ENCODE measurements around the gene PLA2G2A. TPM values are rescaled to one million over a fixed set of nuclear protein-coding genes. Genes with fewer than 3 reads are reported as not detected.
"Not testable (repeated sequence)": the region's sequence is repeated elsewhere in the genome, so short reads cannot be mapped to it uniquely, and the experiment has no call there.

PLA2G2A gene, protein sequence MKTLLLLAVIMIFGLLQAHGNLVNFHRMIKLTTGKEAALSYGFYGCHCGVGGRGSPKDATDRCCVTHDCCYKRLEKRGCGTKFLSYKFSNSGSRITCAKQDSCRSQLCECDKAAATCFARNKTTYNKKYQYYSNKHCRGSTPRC
- 0.48 TPM for total RNA-seq
- polyA plus RNA-seq: 1,346 TPM

DNA sequence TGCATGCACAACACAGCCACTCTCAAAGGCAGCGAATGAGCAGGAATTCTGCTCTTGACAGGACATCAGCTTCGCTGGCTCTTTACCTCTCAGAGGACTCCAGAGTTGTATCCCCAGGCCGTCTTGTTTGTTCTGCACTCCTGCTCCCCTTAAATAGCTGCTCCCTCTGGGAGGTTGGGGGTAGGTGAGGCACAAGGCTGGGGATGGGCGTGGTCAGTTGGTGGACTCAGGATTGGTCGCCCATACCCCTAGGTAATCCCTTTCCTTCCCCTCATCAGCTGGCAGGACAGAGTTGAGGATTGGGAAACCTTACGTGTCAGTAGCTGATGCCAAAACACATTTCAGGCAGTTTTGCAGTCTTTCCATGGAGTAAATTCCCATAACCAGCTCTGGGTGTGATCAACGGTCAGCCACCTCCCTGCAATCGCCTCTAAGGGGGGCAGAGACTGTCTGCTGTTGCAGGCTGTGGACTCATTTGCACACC, at the start of gene PLA2G2A:
Gene PLA2G2A, minus strand, starts transcription at position 125 of the 484 bp plus-strand sequence. CDS start 845 bp downstream, outside the sequence.
- no peak for DNase-seq (ENCODE audit: extremely low spot score)
- Histone ChIP-seq H3K36me3 (ENCODE audit: insufficient read depth) (no peaks in the 10 kb centered on the region), H3K4me1 (ENCODE audit: insufficient read depth) (no peaks in the 10 kb centered on the region), H3K27ac (ENCODE audit: low read depth) (no peak within 1 kb of the TSS), H3K4me3 (ENCODE audit: low read depth, low read length) (no peak within 1 kb of the TSS)
- WGBS: 51% methylated on average over 8 of the region's 8 CpGs

DNA sequence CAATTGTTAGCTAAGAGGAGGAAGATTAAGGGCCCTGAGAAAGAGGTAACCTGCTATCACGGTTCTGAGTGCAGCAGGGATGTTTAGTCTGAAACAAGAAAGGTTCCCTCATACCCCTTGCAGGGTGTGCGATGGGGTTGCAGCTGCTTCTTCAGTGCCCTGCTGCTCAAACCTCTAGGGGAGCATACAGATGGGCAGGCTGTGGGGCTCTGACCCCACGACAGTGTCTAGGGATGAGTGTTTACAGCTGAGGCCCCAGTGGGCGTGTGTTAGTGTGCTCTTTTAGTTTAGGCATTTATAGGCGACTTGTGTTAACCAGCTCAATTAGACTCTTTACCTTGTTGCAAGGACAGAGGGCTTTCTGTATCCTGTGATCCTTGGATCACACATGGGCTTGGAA, 49.3 kb upstream of the PLA2G2A start:
- 73% methylated on average over 5 of the region's 5 CpGs for WGBS
- Histone ChIP-seq H3K4me3 (ENCODE audit: low read depth, low read length) (no peak overlapping the region), H3K27ac (ENCODE audit: low read depth) (no peak overlapping the region), H3K4me1 (ENCODE audit: insufficient read depth) (no peaks in the 10 kb centered on the region), H3K36me3 (ENCODE audit: insufficient read depth) (no peaks in the 10 kb centered on the region)
- DNase-seq (ENCODE audit: extremely low spot score): no peak

DNA sequence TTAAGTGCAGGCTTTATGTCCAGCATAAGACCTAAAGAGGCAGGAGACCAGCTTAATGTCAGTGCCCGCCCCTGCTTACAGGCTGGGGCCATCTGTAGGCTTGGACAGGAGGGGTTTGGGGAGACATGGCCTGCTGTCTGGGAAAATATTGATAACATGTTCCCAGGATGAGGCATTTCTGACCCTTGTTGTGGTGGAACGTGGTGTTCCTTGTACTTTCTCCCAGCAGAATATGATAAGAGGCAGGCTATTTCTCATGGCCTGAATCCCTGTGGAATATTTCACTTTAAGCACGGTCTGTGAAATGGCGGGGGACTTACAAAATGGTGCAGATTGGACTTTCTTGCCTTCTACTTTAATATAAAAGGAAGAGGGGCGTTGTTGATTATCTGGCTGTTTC, 48.7 kb upstream of the PLA2G2A start:
- DNase-seq (ENCODE audit: extremely low spot score): no peak
- H3K36me3 ChIP-seq (ENCODE audit: insufficient read depth): no peaks in the 10 kb centered on the region
- 86% methylated on average over 5 of the region's 5 CpGs for WGBS
- no peaks in the 10 kb centered on the region for H3K4me1 ChIP-seq (ENCODE audit: insufficient read depth)
- H3K4me3 ChIP-seq (ENCODE audit: low read depth, low read length): no peak overlapping the region
- no peak overlapping the region for H3K27ac ChIP-seq (ENCODE audit: low read depth)

DNA sequence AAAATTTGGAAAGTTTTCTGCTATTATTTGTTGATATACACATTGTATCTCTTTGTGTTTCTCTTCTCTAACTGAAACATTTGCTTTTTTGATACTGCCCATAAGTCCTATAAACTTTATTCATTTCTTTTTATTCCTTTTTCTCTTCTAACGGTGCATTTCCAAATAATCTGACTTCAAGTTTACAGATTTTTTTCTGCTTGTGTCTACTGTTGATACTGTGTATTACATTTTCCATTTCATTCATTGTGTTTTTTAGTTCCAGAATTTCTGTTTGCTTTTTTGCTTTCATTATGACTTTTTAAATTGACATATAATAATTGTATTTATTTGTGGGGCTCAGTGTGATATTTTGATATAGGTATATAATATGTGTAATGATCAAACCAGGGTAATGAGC, 38.3 kb upstream of the PLA2G2A start:
- H3K36me3 ChIP-seq (ENCODE audit: insufficient read depth): no peaks in the 10 kb centered on the region
- H3K4me1 ChIP-seq (ENCODE audit: insufficient read depth): no peaks in the 10 kb centered on the region
- no peak overlapping the region for H3K27ac ChIP-seq (ENCODE audit: low read depth)
- no peak overlapping the region for H3K4me3 ChIP-seq (ENCODE audit: low read depth, low read length)
- 93% methylated on average over 1 of the region's 1 CpG for WGBS
- no peak for DNase-seq (ENCODE audit: extremely low spot score)

DNA sequence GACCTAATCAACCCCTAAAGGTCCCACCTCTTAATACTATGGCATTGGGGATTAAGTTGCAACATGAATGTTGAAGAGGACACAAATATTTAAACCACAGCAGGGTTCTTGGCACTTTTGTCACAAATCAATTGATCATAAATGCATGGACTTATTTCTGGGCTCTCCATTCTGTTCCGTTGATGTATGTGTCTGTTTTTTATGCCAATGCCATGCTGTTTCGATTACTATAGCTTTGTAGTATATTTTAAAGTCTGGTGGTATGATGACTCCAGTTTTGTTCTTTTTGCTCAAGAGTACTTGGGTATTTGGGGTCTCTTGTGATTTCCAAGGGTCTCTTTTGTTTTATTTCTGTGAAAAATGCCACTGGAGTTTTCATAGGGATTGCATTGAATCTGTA, 34.7 kb upstream of the PLA2G2A start:
- WGBS: 90% methylated on average over 2 of the region's 2 CpGs
- no peak for DNase-seq (ENCODE audit: extremely low spot score)
- H3K4me1 ChIP-seq (ENCODE audit: insufficient read depth): no peaks in the 10 kb centered on the region
- no peak overlapping the region for H3K4me3 ChIP-seq (ENCODE audit: low read depth, low read length)
- H3K27ac ChIP-seq (ENCODE audit: low read depth): no peak overlapping the region
- H3K36me3 ChIP-seq (ENCODE audit: insufficient read depth): no peaks in the 10 kb centered on the region

DNA sequence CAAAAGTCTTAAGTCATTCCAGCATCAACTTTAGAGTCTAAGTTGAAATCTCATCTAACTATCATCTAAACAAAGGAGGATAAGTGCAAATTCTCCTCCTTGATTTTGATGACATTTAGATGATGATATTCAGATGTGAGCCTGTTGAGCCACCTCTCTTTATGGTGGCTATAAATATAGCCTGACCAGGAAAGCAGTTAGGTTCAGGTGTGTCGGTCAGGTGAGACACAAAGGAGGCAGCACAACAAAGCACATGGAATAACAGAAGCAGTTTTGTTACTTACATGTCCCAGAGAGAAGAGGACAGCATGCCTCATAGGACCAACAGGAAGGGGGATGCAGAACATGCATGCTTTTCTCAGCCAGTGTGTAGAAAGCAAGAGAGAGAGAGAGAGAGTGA, 30.6 kb upstream of the PLA2G2A start:
- no peak for DNase-seq (ENCODE audit: extremely low spot score)
- no peaks in the 10 kb centered on the region for H3K4me1 ChIP-seq (ENCODE audit: insufficient read depth)
- no peak overlapping the region for H3K4me3 ChIP-seq (ENCODE audit: low read depth, low read length)
- no peak overlapping the region for H3K27ac ChIP-seq (ENCODE audit: low read depth)
- no peaks in the 10 kb centered on the region for H3K36me3 ChIP-seq (ENCODE audit: insufficient read depth)
- 77% methylated on average over 1 of the region's 1 CpG for WGBS

DNA sequence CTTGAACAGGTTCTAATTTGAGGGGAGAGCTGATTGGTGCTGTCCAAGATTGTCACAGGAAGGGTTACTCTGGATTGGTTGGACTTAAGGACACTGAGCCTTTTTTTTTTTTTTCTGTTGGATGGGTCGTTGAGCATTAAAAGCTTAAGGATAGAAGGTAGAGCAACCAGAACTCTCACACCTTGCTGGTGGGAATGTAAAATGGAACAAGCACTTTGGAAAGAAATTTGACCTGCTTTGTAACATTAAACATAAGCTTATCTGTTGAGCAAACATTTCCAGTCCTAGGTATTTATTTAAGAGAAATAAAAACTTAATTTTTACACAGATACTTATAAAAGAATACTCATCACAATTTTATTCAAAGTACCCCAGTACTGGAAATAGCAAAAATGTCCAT, 29.8 kb upstream of the PLA2G2A start:
- Histone ChIP-seq H3K4me3 (ENCODE audit: low read depth, low read length) (no peak overlapping the region), H3K36me3 (ENCODE audit: insufficient read depth) (no peaks in the 10 kb centered on the region), H3K4me1 (ENCODE audit: insufficient read depth) (no peaks in the 10 kb centered on the region), H3K27ac (ENCODE audit: low read depth) (no peak overlapping the region)
- WGBS: 80% methylated on average over 1 of the region's 1 CpG
- DNase-seq (ENCODE audit: extremely low spot score): no peak

DNA sequence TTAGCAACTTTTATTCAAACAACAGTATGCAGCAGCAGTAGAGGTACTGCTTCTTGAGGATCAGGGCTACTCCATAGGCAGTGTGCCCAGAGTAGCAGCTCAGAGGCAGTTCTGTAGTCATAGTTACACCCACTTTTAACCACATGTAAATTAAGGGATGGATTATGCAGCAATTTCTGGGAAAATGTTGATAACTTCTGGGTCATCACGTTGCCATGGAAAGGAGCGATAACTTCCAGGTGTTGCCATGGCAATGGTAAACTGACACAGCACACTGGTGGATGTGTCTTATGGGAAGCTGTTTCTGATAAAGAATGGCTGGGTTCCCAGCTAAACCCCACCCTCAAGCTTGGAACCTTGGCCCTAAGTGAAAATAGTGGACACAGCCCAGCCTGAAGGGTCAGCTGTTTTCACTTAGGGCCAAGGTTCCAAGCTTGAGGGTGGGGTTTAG, 29.0 kb upstream of the PLA2G2A start:
- H3K36me3 ChIP-seq (ENCODE audit: insufficient read depth): no peaks in the 10 kb centered on the region
- H3K4me1 ChIP-seq (ENCODE audit: insufficient read depth): no peaks in the 10 kb centered on the region
- no peak overlapping the region for H3K4me3 ChIP-seq (ENCODE audit: low read depth, low read length)
- no peak overlapping the region for H3K27ac ChIP-seq (ENCODE audit: low read depth)
- DNase-seq (ENCODE audit: extremely low spot score): no peak
- whole genome bisulfite sequencing: 38% methylated on average over 2 of the region's 2 CpGs

DNA sequence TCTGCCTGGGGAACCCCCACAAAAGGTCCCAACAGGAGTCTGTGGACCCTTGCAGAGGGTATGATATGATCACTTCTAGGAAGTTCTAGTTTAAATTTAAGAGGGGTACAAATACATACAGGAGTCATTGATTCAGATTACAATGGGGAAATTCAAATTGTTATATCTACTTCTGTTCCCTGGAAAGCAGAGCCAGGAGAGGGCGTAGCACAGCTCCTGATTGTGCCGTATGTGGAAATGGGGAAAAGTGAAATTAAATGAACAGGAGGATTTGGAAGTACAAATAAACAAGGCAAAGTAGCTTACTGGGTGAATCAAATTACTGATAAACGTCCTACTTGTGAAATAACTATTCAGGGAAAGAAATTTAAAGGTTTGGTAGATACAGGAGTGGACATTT, 19.4 kb upstream of the PLA2G2A start:
- not testable (repeated sequence) for H3K4me1 ChIP-seq (ENCODE audit: insufficient read depth); H3K36me3 ChIP-seq (ENCODE audit: insufficient read depth); DNase-seq (ENCODE audit: extremely low spot score); H3K4me3 ChIP-seq (ENCODE audit: low read depth, low read length); H3K27ac ChIP-seq (ENCODE audit: low read depth)
- WGBS: 58% methylated on average over 3 of the region's 3 CpGs

DNA sequence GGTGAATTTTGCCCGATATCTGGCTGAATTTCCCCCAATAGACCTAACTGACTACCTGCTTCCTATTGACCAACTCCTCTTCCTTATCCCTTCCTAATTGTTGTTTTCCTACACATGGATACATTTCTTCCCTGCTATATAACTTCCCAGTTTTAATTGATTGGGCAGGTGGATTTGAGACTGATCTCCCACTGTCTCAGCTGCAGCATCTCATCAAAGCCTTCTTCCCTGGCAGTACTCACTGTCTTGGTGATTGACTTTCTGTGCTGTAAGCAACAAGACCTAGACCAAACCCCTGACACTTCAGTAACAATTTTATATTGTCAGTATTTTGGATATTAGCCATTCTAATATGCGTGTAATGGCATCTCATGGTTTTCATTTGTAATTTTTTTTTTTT, 11.3 kb upstream of the PLA2G2A start:
- Histone ChIP-seq H3K4me3 (ENCODE audit: low read depth, low read length) (no peak overlapping the region), H3K36me3 (ENCODE audit: insufficient read depth) (no peaks in the 10 kb centered on the region), H3K27ac (ENCODE audit: low read depth) (no peak overlapping the region), H3K4me1 (ENCODE audit: insufficient read depth) (no peaks in the 10 kb centered on the region)
- 77% methylated on average over 2 of the region's 2 CpGs for WGBS
- no peak for DNase-seq (ENCODE audit: extremely low spot score)

DNA sequence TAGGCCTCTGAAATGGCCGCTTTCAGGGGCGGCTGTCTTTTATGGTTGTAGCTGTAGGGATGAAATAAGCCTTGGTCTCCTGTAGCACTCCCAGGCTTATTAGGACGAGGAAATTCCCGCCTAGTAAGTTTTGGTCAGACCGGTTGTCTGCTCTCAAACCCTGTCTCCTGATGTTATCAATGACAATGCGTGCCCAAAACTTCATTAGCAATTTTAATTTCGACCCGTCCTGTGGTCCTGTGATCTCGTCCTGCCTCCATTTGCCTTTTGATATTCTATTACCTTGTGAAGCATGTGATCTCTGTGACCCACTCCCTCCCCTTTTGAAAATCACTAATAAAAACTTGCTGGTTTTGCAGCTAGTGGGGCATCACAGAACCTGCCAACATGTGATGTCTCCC, 10.8 kb upstream of the PLA2G2A start:
- not testable (repeated sequence) for H3K4me1 ChIP-seq (ENCODE audit: insufficient read depth); DNase-seq (ENCODE audit: extremely low spot score); H3K27ac ChIP-seq (ENCODE audit: low read depth); H3K36me3 ChIP-seq (ENCODE audit: insufficient read depth); H3K4me3 ChIP-seq (ENCODE audit: low read depth, low read length)
- 63% methylated on average over 9 of the region's 9 CpGs for WGBS

DNA sequence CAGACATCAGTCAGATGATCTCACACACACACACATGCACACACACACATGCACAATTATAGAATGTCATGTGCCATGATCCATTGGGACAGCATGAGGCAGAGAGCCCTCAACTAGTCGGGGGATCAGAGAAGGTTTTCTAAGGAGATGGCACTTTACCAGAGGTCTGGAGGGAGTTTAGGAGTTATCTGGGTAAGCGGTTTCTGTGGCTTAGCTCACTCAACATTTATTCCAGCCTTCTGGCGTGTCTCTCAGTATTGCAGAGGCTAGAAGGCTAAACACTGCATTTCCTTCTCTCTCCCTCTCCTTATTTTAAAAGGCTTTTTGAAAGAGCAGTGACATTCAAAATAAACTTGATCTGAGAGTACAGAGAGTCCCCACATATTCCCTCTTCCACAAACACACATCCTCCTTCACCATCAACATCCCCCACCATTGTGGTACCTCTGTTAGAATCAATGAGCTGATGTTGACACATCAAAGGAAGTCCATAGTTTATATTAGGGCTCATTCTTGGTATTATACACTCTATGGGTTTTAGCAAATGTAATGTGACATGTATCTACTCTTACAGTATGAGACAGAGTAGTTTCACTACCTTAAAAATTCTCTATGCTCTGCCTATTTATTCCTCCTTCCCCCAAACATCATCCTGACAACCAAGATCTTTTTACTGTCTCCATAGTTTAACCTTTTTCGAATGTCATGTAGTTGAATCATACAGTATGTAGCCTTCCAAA, 9.0 kb upstream of the PLA2G2A start:
- Histone ChIP-seq H3K4me1 (ENCODE audit: insufficient read depth) (no peaks in the 10 kb centered on the region), H3K27ac (ENCODE audit: low read depth) (no peak overlapping the region), H3K4me3 (ENCODE audit: low read depth, low read length) (no peak overlapping the region), H3K36me3 (ENCODE audit: insufficient read depth) (no peaks in the 10 kb centered on the region)
- 33% methylated on average over 4 of the region's 4 CpGs for WGBS
- no peak for DNase-seq (ENCODE audit: extremely low spot score)

DNA sequence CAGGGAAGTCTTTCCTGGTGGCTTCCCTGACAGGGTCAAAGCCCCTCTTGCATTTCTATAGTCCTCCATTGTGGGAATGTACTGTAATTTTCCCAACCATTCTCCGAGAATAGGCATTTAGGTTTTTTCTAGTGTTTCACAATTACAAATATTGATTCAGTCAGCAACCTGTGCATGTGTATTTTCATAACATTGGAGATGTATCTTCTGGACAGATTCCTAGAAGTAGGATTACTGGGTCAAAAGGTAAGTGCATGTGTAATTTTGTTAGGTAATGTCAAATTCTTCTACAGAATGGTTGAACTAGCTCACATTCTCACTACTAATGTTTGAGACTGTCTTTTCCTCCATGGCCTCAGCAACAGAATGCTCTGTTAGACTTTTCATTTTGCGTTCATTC, 8.3 kb upstream of the PLA2G2A start:
- no peak for DNase-seq (ENCODE audit: extremely low spot score)
- no peaks in the 10 kb centered on the region for H3K36me3 ChIP-seq (ENCODE audit: insufficient read depth)
- no peak overlapping the region for H3K4me3 ChIP-seq (ENCODE audit: low read depth, low read length)
- 80% methylated on average over 2 of the region's 2 CpGs for WGBS
- H3K4me1 ChIP-seq (ENCODE audit: insufficient read depth): no peaks in the 10 kb centered on the region
- no peak overlapping the region for H3K27ac ChIP-seq (ENCODE audit: low read depth)

DNA sequence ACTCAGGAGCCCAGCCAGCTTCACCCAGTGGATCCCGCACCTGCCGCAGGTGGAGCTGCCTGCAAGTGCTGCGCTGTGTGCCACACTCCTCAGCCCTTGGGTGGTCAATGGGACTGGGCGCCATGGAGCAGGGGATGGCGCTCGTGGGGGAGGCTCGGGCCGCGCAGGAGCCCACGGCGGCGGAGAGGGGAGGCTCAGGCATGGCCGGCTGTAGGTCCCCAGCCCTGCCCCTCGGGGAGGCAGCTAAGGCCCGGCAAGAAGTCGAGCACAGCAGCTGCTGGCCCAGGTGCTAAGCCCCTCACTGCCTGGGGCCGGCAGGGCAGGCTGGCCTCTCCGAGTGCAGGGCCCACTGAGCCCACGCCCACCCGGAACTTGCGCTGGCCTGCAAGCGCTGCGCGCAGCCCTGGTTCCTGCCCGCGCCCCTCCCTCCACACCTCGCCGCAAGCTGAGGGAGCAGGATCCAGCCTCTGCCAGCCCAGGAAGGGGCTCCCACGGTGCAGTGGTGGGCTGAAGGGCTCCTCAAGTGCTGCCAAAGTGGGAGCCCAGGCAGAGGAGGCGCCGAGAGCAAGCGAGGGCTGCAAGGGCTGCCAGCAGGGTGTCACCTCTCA, 5.1 kb upstream of the PLA2G2A start:
- not testable (repeated sequence) for H3K36me3 ChIP-seq (ENCODE audit: insufficient read depth); DNase-seq (ENCODE audit: extremely low spot score); H3K4me3 ChIP-seq (ENCODE audit: low read depth, low read length); H3K4me1 ChIP-seq (ENCODE audit: insufficient read depth); H3K27ac ChIP-seq (ENCODE audit: low read depth)
- WGBS: 96% methylated on average over 32 of the region's 32 CpGs

Measured in urinary bladder (tissue), 4 donors.